ENCODE results near the gene SH3BP1. TPM values are rescaled to one million over a fixed set of nuclear protein-coding genes. Genes with fewer than 3 reads are reported as not detected.
A peak's percentile ranks its signal among the peaks of the same experiment; 100 is the strongest.

The SH3BP1 gene
- total and polyA plus RNA-seq, 12 donors = 0.50 to 9.3 (median 2.0) TPM

- intact Hi-C loops (cut with DNase I) = loop anchor here in 3 of 10 donors (5.0 to 10.0 kb wide), 3 partner anchors 56 to 238 kb away; no protein-coding TSS in a partner anchor
These were observed 12.9 kb upstream of the SH3BP1 start for GRCh38 chr22:37626556-37627075.

GRCh38 chr22:37627121-37627520 is 12.3 kb upstream of the SH3BP1 start:
- Histone ChIP-seq H3K27me3 (no peaks in the 10 kb centered on the region), H3K36me3 (peaks cover 0 to 83% (median 8%) of the 10 kb centered on the region in 9 donors), H3K4me1 (peaks cover 15 to 47% (median 39%) of the 10 kb centered on the region in 9 donors), H3K27ac (peak overlapping the region in 8 of 10 donors; percentile 41 to 76 (median 70)), H3K9me3 (no peaks in the 10 kb centered on the region), H3K4me3 (no peak overlapping the region)
- ATAC-seq = peak in 1 of 8 donors; percentile 7
- no peak for DNase-seq
- no peak for TF ChIP-seq CTCF (IDR thresholded peaks at IDR 0.05)
- 66 to 69% methylated on average over 7 of the region's 7 CpGs for WGBS, 2 donors
- intact Hi-C loops (cut with DNase I) = loop anchor here in 3 of 10 donors (5.0 to 10.0 kb wide), 3 partner anchors 55 to 238 kb away; no protein-coding TSS in a partner anchor

More at GRCh38 chr22:37626556-37627075, 12.9 kb upstream of the SH3BP1 start:
- ATAC-seq (no peak), DNase-seq (no peak)
- H3K36me3 ChIP-seq = peaks cover 0 to 84% (median 13%) of the 10 kb centered on the region in 9 donors
- H3K27ac ChIP-seq = peak overlapping the region in 9 of 10 donors; percentile 41 to 76 (median 69)
- H3K4me3 ChIP-seq = no peak overlapping the region
- no peaks in the 10 kb centered on the region for H3K27me3 ChIP-seq
- no peaks in the 10 kb centered on the region for H3K9me3 ChIP-seq
- WGBS, 2 donors = 76 to 83% methylated on average over 13 of the region's 13 CpGs
- no peak for TF ChIP-seq CTCF (IDR thresholded peaks at IDR 0.05)
- H3K4me1 ChIP-seq = peaks cover 15 to 45% (median 35%) of the 10 kb centered on the region in 9 donors

GRCh38 chr22:37627545-37627944 is 11.9 kb upstream of the SH3BP1 start:
- no peak for TF ChIP-seq CTCF (IDR thresholded peaks at IDR 0.05)
- Histone ChIP-seq H3K27me3 (no peaks in the 10 kb centered on the region), H3K4me1 (peaks cover 15 to 52% (median 41%) of the 10 kb centered on the region in 9 donors), H3K9me3 (no peaks in the 10 kb centered on the region), H3K4me3 (no peak overlapping the region), H3K27ac (peak overlapping the region in 8 of 10 donors; percentile 41 to 76 (median 70)), H3K36me3 (peaks cover 0 to 78% (median 7%) of the 10 kb centered on the region in 9 donors)
- peak in 2 of 8 donors; percentile 2 to 13 for ATAC-seq
- DNase-seq = no peak
- intact Hi-C loops (cut with DNase I) = loop anchor here in 3 of 10 donors (5.0 to 10.0 kb wide), 3 partner anchors 55 to 237 kb away; no protein-coding TSS in a partner anchor
- WGBS, 2 donors = 74 to 86% methylated on average over 6 of the region's 6 CpGs

- intact Hi-C loops (cut with DNase I) = loop anchor here in 3 of 10 donors (5.0 to 10.0 kb wide), 3 partner anchors 53 to 236 kb away; no protein-coding TSS in a partner anchor
- peak overlapping the region in 1 of 10 donors; percentile 76 for H3K27ac ChIP-seq
- TF ChIP-seq CTCF (IDR thresholded peaks at IDR 0.05) = no peak
- WGBS, 2 donors = 90 to 93% methylated on average over 8 of the region's 8 CpGs
- no peaks in the 10 kb centered on the region for H3K9me3 ChIP-seq
- H3K4me3 ChIP-seq = no peak overlapping the region
- H3K4me1 ChIP-seq = peaks cover 25 to 58% (median 49%) of the 10 kb centered on the region in 9 donors
- DNase-seq = no peak
- no peak for ATAC-seq
- no peaks in the 10 kb centered on the region for H3K27me3 ChIP-seq
- H3K36me3 ChIP-seq = peaks cover 0 to 71% (median 7%) of the 10 kb centered on the region in 9 donors
These were observed 10.6 kb upstream of the SH3BP1 start for GRCh38 chr22:37628830-37629229.

Data from heart right ventricle (tissue), 16 donors.